Activated CD8-positive, alpha-beta memory T cell treated with anti-CD3 and anti-CD28 coated beads for 24 hours (primary cell): Measurements from ENCODE around the gene GDE1.

Source experiments
- DNase-seq: peaks from one replicate; pipeline ENCODE4 v3.0.0-alpha.2; 2020

GDE1 gene

GRCh38 chr16:19523559-19524355 lies 1.9 kb upstream of the GDE1 start, which contains the start of gene CCP110:
Gene CCP110, plus strand, starts transcription at chr16:19523942. Its CDS starts 3,940 bp downstream, at chr16:19527882.
- DNase-seq = peak; percentile 95

GRCh38 chr16:19523184-19523558 lies 1.3 kb upstream of the GDE1 start:
- no peak for DNase-seq

DNA sequence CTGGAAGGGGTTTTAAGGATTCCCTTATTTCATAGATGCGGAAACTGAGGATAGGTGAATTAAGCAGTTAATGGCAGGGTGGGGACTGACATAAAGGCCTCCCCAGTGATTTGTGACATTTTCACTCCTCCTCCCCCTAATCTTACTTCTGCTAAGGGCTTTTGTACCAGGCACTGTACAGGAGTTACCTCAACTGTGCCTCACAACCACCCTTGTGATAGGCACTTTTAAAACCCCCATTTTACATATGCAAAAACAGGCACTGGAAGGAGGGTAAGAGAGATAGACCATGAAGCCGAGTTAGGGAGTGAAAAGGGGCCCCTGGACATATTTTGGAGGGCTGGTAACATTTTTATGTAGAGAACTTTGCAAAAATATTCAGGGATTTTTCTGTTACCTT lies 862 bp upstream of the GDE1 start:
- no peak for DNase-seq

DNA sequence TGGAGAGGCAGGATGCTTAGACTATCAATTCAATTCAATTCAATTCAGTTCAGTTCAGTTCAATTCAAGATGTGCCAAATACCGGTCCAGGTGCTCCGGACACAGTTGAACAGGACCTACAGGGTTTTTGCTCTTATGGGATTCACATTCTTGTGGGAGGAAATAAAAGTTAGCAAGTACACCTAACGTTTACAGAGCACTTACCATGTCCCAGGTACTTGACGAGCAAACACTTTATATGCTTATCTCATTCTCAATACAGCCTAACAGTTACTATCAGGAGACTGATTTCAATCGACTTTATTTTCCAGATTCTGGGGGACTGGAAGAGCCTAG lies 467 bp upstream of the GDE1 start:
- no peak for DNase-seq

GRCh38 chr16:19520861-19521331 lies 1.0 kb downstream of the GDE1 start:
- DNase-seq = no peak

GRCh38 chr16:19518388-19518787 lies 3.5 kb downstream of the GDE1 start:
- no peak for DNase-seq

DNA sequence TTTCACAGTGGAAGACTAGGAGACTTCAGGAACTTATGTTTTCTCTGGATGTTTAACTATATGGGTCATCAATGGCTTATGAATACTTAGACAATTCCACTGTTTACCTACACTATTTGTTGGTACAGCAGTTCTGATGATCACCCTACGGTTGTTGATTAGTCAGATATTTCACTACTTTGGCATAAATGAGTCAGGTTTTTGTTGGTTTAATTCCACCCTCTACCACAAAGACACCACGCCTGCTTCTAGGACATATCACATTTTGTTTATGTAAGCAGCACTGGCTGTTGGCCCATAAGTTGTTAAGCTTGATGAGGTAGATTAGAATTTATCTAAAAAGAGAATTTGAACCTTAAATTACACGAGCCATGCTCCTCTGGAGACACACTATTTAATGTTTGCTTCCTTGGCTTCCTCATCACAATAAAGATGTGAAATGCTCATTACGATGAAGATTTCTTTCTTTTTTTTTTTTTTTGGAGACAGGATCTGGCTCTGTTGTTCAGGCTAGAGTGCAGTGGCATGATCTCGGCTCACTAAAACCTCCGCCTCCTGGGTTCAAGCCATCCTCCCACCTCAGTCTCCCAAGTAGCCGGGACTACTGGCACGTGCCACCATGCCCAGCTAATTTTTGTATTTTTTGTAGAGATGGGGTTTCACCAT lies 4.3 kb downstream of the GDE1 start:
- DNase-seq = no peak

- DNase-seq = no peak
These were observed 6.1 kb downstream of the GDE1 start for GRCh38 chr16:19515757-19516156.

GRCh38 chr16:19513377-19514053 lies 8.4 kb downstream of the GDE1 start:
- DNase-seq = no peak

DNA sequence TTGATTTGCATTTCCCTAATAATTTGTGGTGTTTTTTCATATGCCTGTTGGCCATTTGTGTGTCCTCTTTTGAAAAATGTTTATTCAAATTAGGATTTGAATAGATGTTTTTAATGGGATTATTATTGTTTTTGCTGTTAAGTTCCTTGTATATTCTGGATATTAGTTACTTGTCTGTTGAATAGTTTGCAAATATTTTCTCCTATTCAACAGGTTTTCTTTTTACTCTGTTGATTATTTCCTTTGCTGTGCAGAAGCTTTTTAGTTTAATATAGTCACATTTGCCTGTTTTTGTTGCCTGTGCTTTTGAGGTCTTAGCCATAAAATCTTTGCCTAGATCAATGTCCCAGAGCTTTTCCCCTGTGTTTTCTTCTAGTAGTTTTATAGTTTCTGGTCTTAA lies 9.6 kb downstream of the GDE1 start:
- no peak for DNase-seq

DNA sequence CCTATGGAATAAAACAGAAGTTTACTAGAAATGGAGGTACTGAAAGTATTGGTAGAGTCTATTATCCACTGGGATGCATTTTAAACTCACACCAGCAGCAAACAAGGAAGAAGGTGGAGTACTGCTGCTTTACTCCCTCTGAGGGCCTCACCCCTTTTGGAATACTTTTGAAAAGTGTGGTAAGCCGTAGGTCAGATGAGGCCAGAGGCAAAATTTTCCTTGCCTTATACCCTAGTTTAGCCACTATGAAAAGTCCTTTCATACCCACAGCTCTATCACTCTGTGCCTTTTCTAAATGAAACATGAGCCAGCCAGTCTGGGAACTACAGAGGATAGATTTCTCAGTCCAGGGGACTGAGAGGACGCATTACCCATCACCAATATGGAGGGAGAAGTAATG lies 14.0 kb downstream of the GDE1 start:
- DNase-seq = no peak

GRCh38 chr16:19506965-19507364 lies 14.9 kb downstream of the GDE1 start:
- no peak for DNase-seq

DNA sequence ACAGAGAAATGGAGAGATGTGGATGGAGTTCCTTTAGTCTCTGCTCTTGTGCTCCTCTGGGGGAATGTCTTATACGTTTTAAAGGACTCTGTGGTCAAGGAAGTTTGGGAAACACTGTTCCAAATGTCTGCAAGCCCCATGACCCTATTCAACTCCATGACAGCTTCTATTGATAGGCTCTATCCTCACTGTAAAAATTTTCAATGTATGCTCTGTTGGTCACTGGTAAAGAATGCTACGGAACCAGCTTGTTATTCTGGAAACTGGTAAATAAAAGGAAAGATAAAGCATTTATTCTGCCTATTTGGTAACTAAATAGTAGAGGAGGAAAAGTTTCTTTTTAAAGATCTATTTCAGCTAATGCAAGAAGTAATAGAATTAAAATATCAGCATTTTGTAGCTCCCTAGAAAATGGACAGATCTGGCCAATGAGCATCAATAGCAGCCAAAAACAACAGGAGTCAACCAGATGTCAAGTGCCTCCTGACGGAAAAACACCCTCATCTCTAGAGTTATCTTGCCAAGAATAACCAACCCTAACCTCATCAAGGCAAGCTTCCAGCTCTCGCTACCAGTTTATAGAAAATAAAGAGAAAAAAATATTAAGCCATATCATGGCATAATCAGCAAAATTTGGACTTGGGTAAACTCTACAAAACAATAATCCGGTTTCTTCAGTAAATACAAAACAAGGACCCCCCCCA lies 16.1 kb downstream of the GDE1 start:
- DNase-seq = no peak

DNA sequence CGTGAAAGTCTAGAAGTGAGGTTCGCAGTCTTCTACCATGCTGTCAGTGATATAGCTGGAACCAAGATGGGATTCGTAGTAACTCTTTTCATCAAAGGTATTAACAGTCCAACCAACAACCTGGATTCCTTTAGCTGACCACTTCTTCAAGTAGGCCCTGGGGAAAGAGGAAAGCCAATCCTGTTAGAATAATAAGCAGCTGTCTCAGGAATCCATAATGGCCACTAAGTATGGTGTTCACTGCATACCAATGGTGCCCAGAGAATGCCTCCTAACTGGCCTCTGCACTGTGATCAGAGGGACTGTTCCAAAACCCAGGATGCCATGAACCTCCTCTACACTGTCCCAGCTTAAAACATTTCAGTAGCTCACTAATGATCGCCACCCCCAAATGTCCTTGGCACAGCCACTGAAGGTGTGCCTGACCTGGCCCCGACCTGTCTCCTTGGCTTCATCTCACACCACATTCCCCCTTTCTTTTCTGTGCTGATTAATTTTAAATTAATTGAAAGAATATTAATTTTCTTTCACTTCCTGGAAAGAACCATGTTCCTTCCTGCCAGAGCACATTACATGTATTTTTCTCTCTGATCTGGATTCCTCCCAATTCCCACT lies 18.3 kb downstream of the GDE1 start:
- DNase-seq = no peak

- DNase-seq = peak; percentile 75
These were observed 19.3 kb downstream of the GDE1 start for GRCh38 chr16:19502395-19503131.

DNA sequence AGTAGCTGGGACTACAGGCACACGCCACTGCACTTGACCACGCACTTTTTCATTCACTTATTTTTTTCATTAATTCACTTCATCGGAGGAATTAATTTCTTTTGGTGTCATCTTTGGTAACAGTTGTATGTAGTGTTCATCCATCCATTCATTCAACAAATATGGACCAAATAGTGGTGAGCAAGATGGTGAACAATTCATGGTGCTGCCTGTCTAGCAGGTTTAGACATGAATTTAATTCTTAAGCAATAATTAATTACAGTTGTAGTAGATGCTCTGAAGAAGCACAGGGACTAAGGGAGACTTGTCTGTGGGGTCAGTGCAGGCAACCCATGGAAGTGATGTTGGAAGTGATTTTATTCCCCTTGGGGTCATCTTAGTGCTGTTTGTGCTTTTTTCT lies 22.4 kb downstream of the GDE1 start:
- DNase-seq = no peak

GRCh38 chr16:19499006-19499405 lies 22.9 kb downstream of the GDE1 start:
- DNase-seq = no peak

- no peak for DNase-seq
These were observed 24.7 kb downstream of the GDE1 start for GRCh38 chr16:19497176-19497575.

GRCh38 chr16:19490619-19491018 lies 31.3 kb downstream of the GDE1 start:
- DNase-seq = no peak

GRCh38 chr16:19488213-19488640 lies 33.7 kb downstream of the GDE1 start:
- no peak for DNase-seq

- DNase-seq = no peak
These were observed 35.1 kb downstream of the GDE1 start for GRCh38 chr16:19486750-19487325.

- no peak for DNase-seq
These were observed 35.8 kb downstream of the GDE1 start for GRCh38 chr16:19486051-19486450.
